B cell (primary cell): ENCODE results near the gene SAMD5. TPM values are rescaled to one million over a fixed set of nuclear protein-coding genes. Genes with fewer than 3 reads are reported as not detected.
"Not testable (repeated sequence)": the region's sequence is repeated elsewhere in the genome, so short reads cannot be mapped to it uniquely, and the experiment has no call there.

ENCODE experiments used
- ATAC-seq: fragments of 200-7000 bp; cut with Tn5 transposase; one replicate; pipeline ENCODE4 v1.10.0; 2021; ENCODE audit warnings: low read depth, mild to moderate bottlenecking, moderate number of reproducible peaks, moderate library complexity
- CTCF ChIA-PET: fragments of 350-600 bp; sonication (Branson Sonifier 250); formaldehyde crosslinking; loops from one replicate; lab custom pipeline; 2021; ENCODE audit warnings: antibody characterized with exemption, inconsistent platforms; lab: Charles Lee
- POLR2A ChIA-PET: fragments of 350-600 bp; sonication (Branson Sonifier 250); formaldehyde crosslinking; loops from one replicate; lab custom pipeline; 2021; ENCODE audit warnings: antibody characterized with exemption; lab: Charles Lee
- DNase-seq: peaks from one replicate; pipeline ENCODE4 v3.0.0; 2013
- H2AFZ ChIP-seq: 2 replicates; pipeline ENCODE4 v1.6.1; 2012; ENCODE audit warnings: mild to moderate bottlenecking, low read depth, low read length; ENCODE audit not compliant: insufficient read depth, poor library complexity, severe bottlenecking
- H3K27ac ChIP-seq, 2 donors: 1 replicate in 1 of 2; 2 replicates in 1 of 2; pipeline ENCODE4 v1.5.1; 2012 to 2013; ENCODE audit warnings: low read length in 2 of 2, mild to moderate bottlenecking in 2 of 2, moderate library complexity in 1 of 2
- H3K27me3 ChIP-seq, 4 experiments: fragments of 200-600 bp in 1 of 4; sonication (generic) in 1 of 4; replicated peaks in 1 of 4; 1 replicate in 2 of 4; 2 replicates in 2 of 4; pipeline versions ENCODE4 v1.6.1 to v1.7.0; 2013 to 2016; ENCODE audit warnings: low read length in 3 of 4, mild to moderate bottlenecking in 2 of 4, mixed read lengths in 1 of 4, moderate library complexity in 1 of 4; ENCODE audit not compliant: insufficient read depth in 4 of 4, control insufficient read depth in 3 of 4; ENCODE audit errors: control extremely low read depth in 1 of 4
- H3K36me3 ChIP-seq, 2 experiments: replicated peaks in 1 of 2; 1 replicate in 1 of 2; 2 replicates in 1 of 2; pipeline versions ENCODE4 v1.6.1 to v1.7.1; 2013; ENCODE audit warnings: low read length in 1 of 2; ENCODE audit not compliant: insufficient read depth in 2 of 2, control insufficient read depth in 1 of 2; ENCODE audit errors: control extremely low read depth in 1 of 2, extremely low read depth in 1 of 2
- H3K4me1 ChIP-seq, 2 donors: fragments of 200-600 bp in 1 of 2; sonication (generic) in 1 of 2; 1 replicate in 1 of 2; 2 replicates in 1 of 2; pipeline versions ENCODE4 v1.5.1 to v1.6.1; 2013 to 2017; ENCODE audit warnings: low read length in 2 of 2; ENCODE audit not compliant: control insufficient read depth in 2 of 2, insufficient read depth in 2 of 2
- H3K4me2 ChIP-seq: replicated peaks from 2 replicates; pipeline ENCODE3; 2012; ENCODE audit warnings: mild to moderate bottlenecking, low read depth, low read length; ENCODE audit not compliant: poor library complexity, severe bottlenecking
- H3K4me3 ChIP-seq, 5 experiments: fragments of 200-600 bp in 1 of 5; sonication (generic) in 1 of 5; 1 replicate in 3 of 5; 2 replicates in 2 of 5; pipeline versions ENCODE4 v1.5.1 to v1.7.0; 2011 to 2016; ENCODE audit warnings: low read length in 4 of 5, mild to moderate bottlenecking in 4 of 5, low read depth in 2 of 5, control low read depth in 1 of 5, moderate library complexity in 1 of 5; ENCODE audit not compliant: insufficient read depth in 1 of 5; ENCODE audit errors: control extremely low read depth in 1 of 5, extremely low read depth in 1 of 5
- H3K79me2 ChIP-seq: fragments of 200-600 bp; sonication (generic); one replicate; pipeline ENCODE4 v1.6.0; 2016; ENCODE audit warnings: low read length; ENCODE audit not compliant: control insufficient read depth, insufficient read depth
- H3K9ac ChIP-seq: fragments of 200-600 bp; sonication (generic); 2 replicates; pipeline ENCODE4 v1.6.1; 2017; ENCODE audit warnings: mild to moderate bottlenecking, low read length, moderate library complexity
- H3K9me3 ChIP-seq, 3 donors: one replicate each; pipeline versions ENCODE4 v1.6.1 to v1.7.1; 2013; ENCODE audit warnings: low read length in 2 of 3; ENCODE audit not compliant: control insufficient read depth in 2 of 3, insufficient read depth in 1 of 3; ENCODE audit errors: control extremely low read depth in 1 of 3
- H4K20me1 ChIP-seq: 2 replicates; pipeline ENCODE4 v1.6.0; 2012; ENCODE audit warnings: mild to moderate bottlenecking, low read length; ENCODE audit not compliant: insufficient read depth, control insufficient read depth, poor library complexity, severe bottlenecking
- H3K27ac Mint-ChIP-seq: one replicate; pipeline ENCODE4 v1.8.0; 2021; ENCODE audit warnings: mixed read lengths
- H3K27me3 Mint-ChIP-seq: one replicate; pipeline ENCODE4 v1.8.0; 2021; ENCODE audit warnings: mixed read lengths
- H3K4me1 Mint-ChIP-seq: one replicate; pipeline ENCODE4 v1.8.0; 2021; ENCODE audit warnings: mixed read lengths
- H3K4me3 Mint-ChIP-seq: one replicate; pipeline ENCODE4 v1.8.0; 2021; ENCODE audit warnings: mixed read lengths
- H3K9me3 Mint-ChIP-seq: one replicate; pipeline ENCODE4 v1.8.0; 2022; ENCODE audit warnings: mixed read lengths; ENCODE audit not compliant: insufficient read depth
- EZH2 ChIP-seq: IDR thresholded peaks from 2 replicates; pipeline ENCODE4 v1.6.1; 2012; ENCODE audit warnings: borderline replicate concordance, low read depth, mild to moderate bottlenecking, moderate library complexity, low read length; ENCODE audit not compliant: insufficient read depth, poor library complexity, severe bottlenecking
- WGBS: methylation state at CpG from one replicate; pipeline ENCODE4 v1.1.5; 2013; ENCODE audit warnings: missing lambda C conversion rate; ENCODE audit not compliant: insufficient coverage; 5-methylcytosine and 5-hydroxymethylcytosine counted together
- intact Hi-C: fragments of 100-400 bp; cut with micrococcal nuclease; formaldehyde crosslinking; loops from one replicate; pipeline ENCODE4 v1.10.0; 2022
- polyA plus RNA-seq: library from polyadenylated mRNA; depleted of rRNA; stranded (reverse); fragments of >200 nt; gene quantifications from 2 replicates; pipeline ENCODE4 v1.2.3, GENCODE V29; 2012
- total RNA-seq, 2 donors: library from RNA; stranded (reverse); fragments of 120-200 nt in 1 of 2; gene quantifications; 1 replicate in 1 of 2; 2 replicates in 1 of 2; pipeline versions ENCODE4 v1.2.3 to v1.2.4, GENCODE V29; 2013 to 2022
- TF ChIP-seq, protein P1 (sequence below): fragments of 200-600 bp; IDR thresholded peaks from one replicate; pipeline ENCODE4 v1.8.0; 2022; ENCODE audit warnings: antibody characterized with exemption, mild to moderate bottlenecking

The SAMD5 gene
- total and polyA plus RNA-seq, 2 donors (not counting 1 experiment from before 2014, with no cell fraction given) = not detected

DNA sequence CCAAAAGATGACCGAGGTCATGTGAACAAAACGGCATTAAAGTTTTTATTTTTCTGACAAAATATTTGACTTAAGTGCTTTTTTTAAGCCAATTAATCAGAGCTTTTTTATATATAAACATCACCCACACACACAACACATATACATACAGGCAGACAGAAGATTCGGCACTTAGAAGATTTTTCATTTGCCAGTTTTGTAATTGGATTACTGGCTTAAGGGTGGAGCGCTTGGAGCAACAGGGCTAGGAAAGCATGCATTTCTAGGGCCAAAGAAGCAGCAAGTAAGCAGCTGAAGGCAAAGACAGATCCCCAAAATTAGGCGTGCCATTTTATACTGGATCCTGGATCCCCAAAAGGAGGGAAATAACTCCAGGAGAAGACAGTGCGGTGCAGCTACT is 30.3 kb downstream of the SAMD5 start:
- intact Hi-C loops = no loop called here
- H4K20me1 ChIP-seq = no peaks in the 10 kb centered on the region
- peaks cover 0 to 13% (median 0%) of the 10 kb centered on the region in 3 donors for H3K9me3 ChIP-seq
- ChIA-PET POLR2A (no interaction called here), CTCF (no interaction called here)
- WGBS = 90% methylated on average over 3 of the region's 6 CpGs
- no peak for ATAC-seq
- no peak overlapping the region for H3K27ac ChIP-seq
- Mint-ChIP-seq H3K27ac (no peak overlapping the region), H3K9me3 (peaks cover 3% of the 10 kb centered on the region), H3K27me3 (no peaks in the 10 kb centered on the region), H3K4me1 (no peaks in the 10 kb centered on the region), H3K4me3 (no peak overlapping the region)
- H3K4me3 ChIP-seq = no peak overlapping the region
- no peaks in the 10 kb centered on the region for H3K36me3 ChIP-seq
- no peak for DNase-seq
- H3K27me3 ChIP-seq = no peaks in the 10 kb centered on the region
- no peaks in the 10 kb centered on the region for H3K4me1 ChIP-seq
- no peak overlapping the region for H2AFZ ChIP-seq
- no peak overlapping the region for H3K4me2 ChIP-seq
- TF ChIP-seq, protein P1, sequence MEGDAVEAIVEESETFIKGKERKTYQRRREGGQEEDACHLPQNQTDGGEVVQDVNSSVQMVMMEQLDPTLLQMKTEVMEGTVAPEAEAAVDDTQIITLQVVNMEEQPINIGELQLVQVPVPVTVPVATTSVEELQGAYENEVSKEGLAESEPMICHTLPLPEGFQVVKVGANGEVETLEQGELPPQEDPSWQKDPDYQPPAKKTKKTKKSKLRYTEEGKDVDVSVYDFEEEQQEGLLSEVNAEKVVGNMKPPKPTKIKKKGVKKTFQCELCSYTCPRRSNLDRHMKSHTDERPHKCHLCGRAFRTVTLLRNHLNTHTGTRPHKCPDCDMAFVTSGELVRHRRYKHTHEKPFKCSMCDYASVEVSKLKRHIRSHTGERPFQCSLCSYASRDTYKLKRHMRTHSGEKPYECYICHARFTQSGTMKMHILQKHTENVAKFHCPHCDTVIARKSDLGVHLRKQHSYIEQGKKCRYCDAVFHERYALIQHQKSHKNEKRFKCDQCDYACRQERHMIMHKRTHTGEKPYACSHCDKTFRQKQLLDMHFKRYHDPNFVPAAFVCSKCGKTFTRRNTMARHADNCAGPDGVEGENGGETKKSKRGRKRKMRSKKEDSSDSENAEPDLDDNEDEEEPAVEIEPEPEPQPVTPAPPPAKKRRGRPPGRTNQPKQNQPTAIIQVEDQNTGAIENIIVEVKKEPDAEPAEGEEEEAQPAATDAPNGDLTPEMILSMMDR = no peak
- TF ChIP-seq EZH2 = no peak
- no peaks in the 10 kb centered on the region for H3K79me2 ChIP-seq
- no peak overlapping the region for H3K9ac ChIP-seq

DNA sequence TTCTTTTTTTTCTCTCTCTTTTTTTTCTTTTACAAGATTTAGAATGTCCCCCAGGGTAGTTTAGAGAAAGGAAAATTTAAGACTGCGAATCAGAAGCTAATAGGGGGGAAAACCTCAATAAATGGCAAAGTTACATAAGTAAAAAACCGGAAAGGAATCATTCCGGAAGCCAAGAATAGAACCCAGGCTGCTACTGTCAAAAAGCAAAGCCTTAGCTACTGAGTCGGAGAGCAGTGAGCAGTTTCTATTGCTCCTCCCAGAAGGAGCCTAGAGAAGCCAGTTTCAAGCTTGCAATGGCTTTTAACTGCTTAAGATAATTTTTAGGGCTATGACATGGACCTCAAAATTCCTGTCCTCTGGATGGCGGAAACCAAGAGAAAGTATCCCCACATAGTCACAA is 31.6 kb downstream of the SAMD5 start:
- Mint-ChIP-seq H3K4me3 (no peak overlapping the region), H3K27me3 (no peaks in the 10 kb centered on the region), H3K4me1 (no peaks in the 10 kb centered on the region), H3K27ac (no peak overlapping the region), H3K9me3 (peaks cover 3% of the 10 kb centered on the region)
- WGBS = 66% methylated on average over 4 of the region's 5 CpGs
- no peaks in the 10 kb centered on the region for H3K4me1 ChIP-seq
- H3K4me3 ChIP-seq = no peak overlapping the region
- no peak overlapping the region for H3K4me2 ChIP-seq
- peaks cover 0 to 13% (median 0%) of the 10 kb centered on the region in 3 donors for H3K9me3 ChIP-seq
- ATAC-seq = no peak
- no peaks in the 10 kb centered on the region for H3K27me3 ChIP-seq
- POLR2A ChIA-PET = no interaction called here
- H3K36me3 ChIP-seq = no peaks in the 10 kb centered on the region
- no peak overlapping the region for H3K9ac ChIP-seq
- no peaks in the 10 kb centered on the region for H4K20me1 ChIP-seq
- H3K27ac ChIP-seq = no peak overlapping the region
- no peak for DNase-seq
- TF ChIP-seq, protein P1 = no peak
- TF ChIP-seq EZH2 = no peak
- H3K79me2 ChIP-seq = no peaks in the 10 kb centered on the region
- CTCF ChIA-PET = no interaction called here
- H2AFZ ChIP-seq = no peak overlapping the region
- intact Hi-C loops = no loop called here

DNA sequence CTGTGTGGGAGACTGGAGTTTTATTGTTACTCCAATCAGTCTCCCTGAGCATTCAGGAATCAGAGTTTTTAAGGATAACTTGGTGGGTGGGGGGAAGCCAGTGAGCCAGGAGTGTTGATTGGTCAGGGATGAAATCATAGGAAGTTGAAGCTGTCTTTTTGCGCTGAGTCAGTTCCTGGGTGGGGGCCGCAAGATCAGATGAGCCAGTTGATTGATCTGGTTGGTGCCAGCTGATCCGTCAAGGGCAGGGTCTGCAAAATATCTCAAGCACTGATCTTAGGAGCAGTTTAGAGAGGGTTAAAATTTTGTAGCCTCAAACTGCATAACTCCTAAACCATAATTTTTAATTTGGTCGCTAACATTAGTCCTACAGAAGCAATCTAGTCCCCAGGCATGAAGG is 33.9 kb downstream of the SAMD5 start:
- H3K36me3 ChIP-seq, CTCF ChIA-PET, H3K27ac Mint-ChIP-seq: not testable (repeated sequence)

More for the DNA sequence above, 33.9 kb downstream of the SAMD5 start:
- POLR2A ChIA-PET, H3K4me1 ChIP-seq, H3K27me3 ChIP-seq, DNase-seq, H3K9me3 Mint-ChIP-seq, H3K4me3 ChIP-seq, H3K4me1 Mint-ChIP-seq, intact Hi-C loops, H3K27ac ChIP-seq, H3K4me3 Mint-ChIP-seq, H3K79me2 ChIP-seq, ATAC-seq, H2AFZ ChIP-seq, H3K4me2 ChIP-seq, H4K20me1 ChIP-seq, H3K27me3 Mint-ChIP-seq, H3K9ac ChIP-seq: not testable (repeated sequence)
- H3K9me3 ChIP-seq = peaks cover 0 to 14% (median 0%) of the 10 kb centered on the region in 3 donors
- WGBS = 100% methylated on average over 2 of the region's 4 CpGs
